ENCODE measurements around the gene RCOR1.

The RCOR1 gene

GRCh38 chr14:102603293-102603907 lies 11.0 kb downstream of the RCOR1 start:
- H3K4me3 ChIP-seq (ENCODE audit: low read depth, low read length): no peak overlapping the region
- ChIA-PET CTCF (interaction anchor here (0.9 to 4.5 kb wide), 2 partner anchors 9 to 166 kb away, joined by 5 to 47 read pairs; no protein-coding TSS in a partner anchor), POLR2A (no interaction called here)
- no peak for DNase-seq (ENCODE audit: low read depth, low spot score)
- TF ChIP-seq, protein P1, sequence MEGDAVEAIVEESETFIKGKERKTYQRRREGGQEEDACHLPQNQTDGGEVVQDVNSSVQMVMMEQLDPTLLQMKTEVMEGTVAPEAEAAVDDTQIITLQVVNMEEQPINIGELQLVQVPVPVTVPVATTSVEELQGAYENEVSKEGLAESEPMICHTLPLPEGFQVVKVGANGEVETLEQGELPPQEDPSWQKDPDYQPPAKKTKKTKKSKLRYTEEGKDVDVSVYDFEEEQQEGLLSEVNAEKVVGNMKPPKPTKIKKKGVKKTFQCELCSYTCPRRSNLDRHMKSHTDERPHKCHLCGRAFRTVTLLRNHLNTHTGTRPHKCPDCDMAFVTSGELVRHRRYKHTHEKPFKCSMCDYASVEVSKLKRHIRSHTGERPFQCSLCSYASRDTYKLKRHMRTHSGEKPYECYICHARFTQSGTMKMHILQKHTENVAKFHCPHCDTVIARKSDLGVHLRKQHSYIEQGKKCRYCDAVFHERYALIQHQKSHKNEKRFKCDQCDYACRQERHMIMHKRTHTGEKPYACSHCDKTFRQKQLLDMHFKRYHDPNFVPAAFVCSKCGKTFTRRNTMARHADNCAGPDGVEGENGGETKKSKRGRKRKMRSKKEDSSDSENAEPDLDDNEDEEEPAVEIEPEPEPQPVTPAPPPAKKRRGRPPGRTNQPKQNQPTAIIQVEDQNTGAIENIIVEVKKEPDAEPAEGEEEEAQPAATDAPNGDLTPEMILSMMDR (IDR thresholded peaks at IDR 0.05; ENCODE audit: insufficient read depth, low read length, missing control alignments): no peak

DNA sequence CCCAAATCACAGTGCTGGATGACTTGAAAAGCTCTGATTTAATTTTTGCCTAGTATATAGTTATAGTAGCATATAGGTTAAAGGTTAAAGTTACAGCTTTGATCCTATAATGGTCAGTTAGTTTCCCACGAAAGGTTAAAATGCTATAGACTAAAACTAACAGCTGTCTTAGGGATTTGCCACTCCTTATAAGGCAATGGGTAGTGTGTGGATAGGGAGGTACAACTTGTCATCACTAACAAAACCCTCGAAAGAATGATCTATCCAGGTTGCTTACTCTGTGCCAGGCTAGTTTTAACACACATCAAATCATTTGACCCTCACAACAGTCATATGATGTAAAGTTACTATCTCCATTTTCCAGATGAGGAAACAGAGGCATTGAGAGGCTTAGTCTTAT lies 11.7 kb downstream of the RCOR1 start:
- CTCF ChIA-PET: interaction anchor here (0.9 to 4.5 kb wide), 2 partner anchors 9 to 167 kb away, joined by 5 to 47 read pairs; no protein-coding TSS in a partner anchor
- no peak for DNase-seq (ENCODE audit: low read depth, low spot score)
- POLR2A ChIA-PET: no interaction called here
- no peak overlapping the region for H3K4me3 ChIP-seq (ENCODE audit: low read depth, low read length)
- TF ChIP-seq, protein P1 (IDR thresholded peaks at IDR 0.05; ENCODE audit: insufficient read depth, low read length, missing control alignments): no peak

DNA sequence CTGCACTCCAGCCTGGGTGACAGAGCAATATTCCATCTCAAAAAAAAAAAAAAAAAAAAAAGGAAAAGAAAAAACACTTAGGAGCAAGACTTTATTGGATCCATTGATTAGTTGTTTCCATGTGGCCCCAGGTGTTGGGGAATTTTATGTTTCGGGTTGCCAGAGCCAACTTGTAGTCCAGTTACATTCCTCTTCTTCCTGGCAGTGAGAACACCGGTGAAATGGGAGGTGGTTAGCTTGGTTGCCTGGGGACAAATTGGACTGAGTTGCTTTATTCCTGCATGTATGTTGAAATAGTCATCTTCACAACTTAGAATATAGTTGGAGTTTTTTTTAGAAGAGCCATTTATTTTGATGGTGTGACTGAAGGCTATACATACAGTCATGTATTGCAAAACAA lies 12.6 kb downstream of the RCOR1 start:
- no peak for DNase-seq (ENCODE audit: low read depth, low spot score)
- no peak overlapping the region for H3K4me3 ChIP-seq (ENCODE audit: low read depth, low read length)
- CTCF ChIA-PET: interaction anchor here (4.5 kb wide), 1 partner anchor 10 kb away, joined by 47 read pairs; no protein-coding TSS in a partner anchor
- TF ChIP-seq, protein P1 (IDR thresholded peaks at IDR 0.05; ENCODE audit: insufficient read depth, low read length, missing control alignments): no peak
- POLR2A ChIA-PET: no interaction called here

DNA sequence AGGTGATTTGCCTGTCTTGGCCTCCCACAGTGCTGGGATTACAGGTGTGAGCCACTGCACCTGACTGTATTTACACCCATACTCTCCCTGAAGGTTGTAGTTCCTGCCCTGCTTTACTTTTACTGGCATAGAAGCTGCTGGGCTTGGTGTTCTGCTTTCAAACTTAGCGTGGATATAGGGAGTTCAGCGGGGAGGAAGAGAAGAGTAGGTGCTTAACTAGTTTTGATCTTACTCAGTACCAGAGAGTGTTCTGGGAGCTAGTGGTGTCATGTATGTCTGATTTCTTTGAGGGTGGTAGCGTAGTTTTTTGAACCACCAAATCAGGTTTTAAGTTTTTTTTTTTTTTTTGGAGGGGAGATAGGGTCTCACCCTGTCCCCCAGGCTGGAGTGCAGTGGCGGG lies 13.8 kb downstream of the RCOR1 start:
- H3K4me3 ChIP-seq (ENCODE audit: low read depth, low read length): no peak overlapping the region
- DNase-seq (ENCODE audit: low read depth, low spot score): no peak
- POLR2A ChIA-PET: no interaction called here
- TF ChIP-seq, protein P1 (IDR thresholded peaks at IDR 0.05; ENCODE audit: insufficient read depth, low read length, missing control alignments): no peak
- CTCF ChIA-PET: interaction anchor here (7.4 kb wide), 1 partner anchor 11 kb away, joined by 87 read pairs; no protein-coding TSS in a partner anchor

DNA sequence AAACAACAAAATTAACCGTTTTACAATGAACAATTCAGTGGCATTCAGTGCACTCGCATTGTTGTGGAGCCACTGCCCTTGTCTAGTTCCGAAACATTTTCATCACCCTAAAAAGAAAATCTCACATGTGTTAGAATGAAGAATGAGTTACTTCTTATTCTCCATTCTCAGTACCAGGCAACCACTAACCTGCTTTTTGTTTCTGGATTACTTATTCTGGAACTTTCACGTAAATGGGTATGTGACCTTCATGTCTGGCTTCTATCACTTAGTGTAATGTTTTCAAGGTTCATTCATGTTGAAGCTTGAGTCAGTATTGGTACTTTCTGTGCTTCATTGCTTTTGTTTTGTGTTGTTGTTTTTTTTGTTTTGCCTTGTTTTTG lies 15.6 kb downstream of the RCOR1 start:
- ChIA-PET POLR2A (no interaction called here), CTCF (interaction anchor here (1.1 to 7.4 kb wide), 3 partner anchors 13 to 170 kb away, joined by 3 to 87 read pairs (median 3); no protein-coding TSS in a partner anchor)
- DNase-seq (ENCODE audit: low read depth, low spot score): no peak
- H3K4me3 ChIP-seq (ENCODE audit: low read depth, low read length): no peak overlapping the region
- TF ChIP-seq, protein P1 (IDR thresholded peaks at IDR 0.05; ENCODE audit: insufficient read depth, low read length, missing control alignments): no peak

DNA sequence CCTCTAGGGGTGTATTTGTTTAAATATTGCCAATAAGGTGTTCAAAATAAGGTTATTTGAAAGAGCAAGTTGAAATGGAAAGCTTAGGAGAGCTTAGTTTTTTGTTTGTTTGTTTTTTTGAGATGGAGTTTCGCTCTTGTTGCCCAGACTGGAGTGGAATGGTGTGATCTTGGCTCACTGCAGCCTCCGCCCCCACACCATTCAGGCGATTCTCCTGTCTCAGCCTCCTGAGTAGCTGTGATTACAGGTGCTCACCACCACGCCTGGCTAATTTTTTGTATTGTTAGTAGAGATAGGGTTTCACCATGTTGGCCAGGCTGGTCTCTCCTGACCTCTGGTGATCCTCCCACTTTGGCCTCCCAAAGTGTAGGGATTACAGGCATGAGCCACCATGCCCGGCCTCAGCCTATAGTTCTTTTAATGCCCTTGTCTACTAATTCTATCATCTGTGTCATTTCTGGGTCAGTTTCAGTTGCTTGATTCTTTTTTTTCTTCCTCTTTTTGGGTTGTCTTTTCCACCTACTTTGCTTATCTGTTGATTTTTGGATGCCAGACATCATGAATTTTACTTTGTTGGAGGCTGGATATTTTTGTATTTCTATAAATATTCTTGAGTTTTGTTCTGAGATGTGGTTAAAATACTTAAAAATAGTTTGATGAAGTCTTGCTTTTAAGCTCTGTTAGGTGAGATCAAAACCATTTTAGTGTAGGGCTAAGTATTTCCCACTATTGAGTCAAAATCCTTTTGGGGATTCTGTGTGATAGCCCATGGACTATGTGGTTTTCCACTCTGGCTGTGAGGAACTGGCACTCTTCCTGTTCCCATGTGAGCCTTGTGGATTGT lies 18.7 kb downstream of the RCOR1 start:
- CTCF ChIA-PET: interaction anchor here (0.6 to 7.4 kb wide), 11 partner anchors 13 to 608 kb away, joined by 3 to 87 read pairs (median 3); no protein-coding TSS in a partner anchor
- H3K4me3 ChIP-seq (ENCODE audit: low read depth, low read length): no peak overlapping the region
- TF ChIP-seq, protein P1 (IDR thresholded peaks at IDR 0.05; ENCODE audit: insufficient read depth, low read length, missing control alignments): no peak
- DNase-seq (ENCODE audit: low read depth, low spot score): no peak
- POLR2A ChIA-PET: no interaction called here

All from AG04449 (cell line).